Stimulated activated CD8-positive, alpha-beta memory T cell treated with anti-CD3 and anti-CD28 coated beads, Interleukin-4, amount 100 ng/mL, for 24 hours (primary cell): ENCODE measurements around the gene PRDX3.

Experiments
- DNase-seq: peaks from one replicate; pipeline ENCODE4 v3.0.0-alpha.2; 2020; ENCODE audit warnings: low read depth

PRDX3 gene

DNA sequence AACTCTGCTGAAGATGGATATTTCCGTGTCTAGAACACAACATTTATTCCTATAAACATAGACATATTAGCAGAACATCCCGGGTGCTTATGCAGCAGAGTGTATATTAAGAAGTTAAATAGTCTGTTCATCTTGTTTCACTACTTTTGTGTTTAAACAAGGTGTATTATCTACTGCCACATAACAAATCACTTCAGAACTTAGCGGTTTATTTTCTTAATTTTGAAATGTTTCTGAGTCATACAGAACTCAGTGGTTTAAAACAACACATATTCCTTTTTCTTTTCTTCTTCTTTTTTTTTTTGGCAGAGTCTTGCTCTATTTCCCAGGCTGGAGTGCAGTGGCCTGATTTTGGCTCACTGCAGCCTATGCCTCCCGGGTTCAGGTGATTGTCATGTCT, 48.9 kb downstream of the PRDX3 start:
- DNase-seq = no peak

DNA sequence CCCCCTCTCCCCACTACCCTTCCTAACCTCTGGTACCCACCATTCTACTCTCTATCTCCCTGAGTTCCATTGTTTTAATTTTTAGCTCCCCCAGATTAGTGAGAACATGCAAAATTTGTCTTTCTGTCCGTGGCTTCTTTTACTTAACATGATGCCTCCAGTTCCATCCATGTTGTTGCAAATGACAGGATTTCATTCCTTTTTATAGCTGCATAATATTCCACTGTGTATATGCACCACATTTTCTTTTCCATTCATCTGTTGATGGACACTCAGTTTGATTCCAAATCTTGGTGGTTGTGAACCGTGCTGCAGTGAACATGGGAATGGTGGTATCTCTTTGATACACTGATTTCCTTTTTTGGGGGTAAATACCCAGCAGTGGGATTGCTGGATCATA, 52.7 kb downstream of the PRDX3 start:
- no peak for DNase-seq

GRCh38 chr10:119120875-119121274, 57.7 kb downstream of the PRDX3 start:
- no peak for DNase-seq

GRCh38 chr10:119120413-119120867, 58.2 kb downstream of the PRDX3 start:
- DNase-seq = no peak

DNA sequence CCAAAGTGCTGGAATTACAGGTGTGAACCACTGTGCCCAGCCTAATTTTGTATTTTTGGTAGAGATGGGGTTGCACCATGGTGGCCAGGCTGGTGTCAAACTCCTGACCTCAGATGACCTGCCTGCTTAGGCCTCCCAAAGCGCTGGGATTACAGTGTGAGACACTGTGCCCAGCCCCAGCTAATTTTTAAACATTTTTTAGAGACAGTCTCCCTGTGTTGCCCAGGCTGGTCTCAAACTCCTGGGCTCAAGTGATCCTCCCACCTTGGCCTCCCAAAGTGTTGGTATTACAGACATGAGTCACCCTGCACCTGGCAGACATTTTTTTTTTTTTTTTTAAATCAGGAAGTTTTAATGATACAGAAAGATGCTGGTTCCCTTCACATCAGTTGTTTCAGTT, 59.2 kb downstream of the PRDX3 start:
- DNase-seq = no peak

GRCh38 chr10:119118231-119118630, 60.4 kb downstream of the PRDX3 start:
- no peak for DNase-seq
